Panc1 (cell line): Measurements from ENCODE around the gene ZNF672. TPM values are rescaled to one million over a fixed set of nuclear protein-coding genes. Genes with fewer than 3 reads are reported as not detected.
"Not testable (repeated sequence)": the region's sequence is repeated elsewhere in the genome, so short reads cannot be mapped to it uniquely, and the experiment has no call there.

Experiments
- ATAC-seq: fragments of 200-7000 bp; cut with Tn5 transposase; 2 replicates; pipeline ENCODE4 v1.9.1; 2020; ENCODE audit warnings: mild to moderate bottlenecking, moderate library complexity
- BruUV-seq: library from RNA; stranded (reverse); fragments of 400-500 nt; replicated peaks from 2 replicates; lab custom pipeline; 2021; lab: Mats Ljungman, UMichigan
- CTCF ChIA-PET: fragments of 300-600 bp; sonication (Branson Sonifier 250); formaldehyde crosslinking; loops from one replicate; lab custom pipeline; 2022; ENCODE audit warnings: antibody characterized with exemption; lab: Charles Lee
- POLR2A ChIA-PET: fragments of 300-600 bp; sonication (Branson Sonifier 250); formaldehyde crosslinking; loops from one replicate; lab custom pipeline; 2022; ENCODE audit warnings: antibody characterized with exemption; lab: Charles Lee
- DNase-seq: peaks from one replicate; pipeline ENCODE4 v3.0.0-alpha.2; 2010; ENCODE audit warnings: low read depth, low spot score
- H3K27ac ChIP-seq: 2 replicates; pipeline ENCODE4 v1.5.1; 2011; ENCODE audit warnings: mild to moderate bottlenecking, low read length, inconsistent platforms
- H3K27me3 ChIP-seq: fragments of 200-500 bp; sonication (Bioruptor generic); 2 replicates; pipeline ENCODE4 v1.6.0; 2014; ENCODE audit warnings: low read length, inconsistent platforms; ENCODE audit not compliant: control insufficient read depth, insufficient read depth
- H3K36me3 ChIP-seq: fragments of 200-500 bp; sonication (Bioruptor generic); 2 replicates; pipeline ENCODE4 v1.5.1; 2014; ENCODE audit warnings: inconsistent platforms, mild to moderate bottlenecking, low read length, moderate library complexity; ENCODE audit not compliant: control insufficient read depth, insufficient read depth
- H3K4me1 ChIP-seq: 2 replicates; pipeline ENCODE4 v1.5.1; 2011; ENCODE audit warnings: inconsistent platforms, mild to moderate bottlenecking, low read length, moderate library complexity; ENCODE audit not compliant: control insufficient read depth, insufficient read depth
- H3K4me3 ChIP-seq, 2 experiments: 2 replicates each; pipeline ENCODE4 v1.5.1; 2011 to 2012; ENCODE audit warnings: low read depth in 2 of 2, low read length in 2 of 2, mild to moderate bottlenecking in 2 of 2, inconsistent platforms in 1 of 2, moderate library complexity in 1 of 2
- H3K9me3 ChIP-seq: fragments of 200-500 bp; sonication (Bioruptor generic); 2 replicates; pipeline ENCODE4 v1.5.1; 2014; ENCODE audit warnings: low read depth, mild to moderate bottlenecking, inconsistent platforms, low read length, moderate library complexity; ENCODE audit not compliant: control insufficient read depth, insufficient read depth
- POLR2AphosphoS5 ChIP-seq: IDR thresholded peaks from 2 replicates; pipeline ENCODE4 v1.6.1; 2012; ENCODE audit warnings: mild to moderate bottlenecking, low read depth, low read length, moderate library complexity
- SIN3A ChIP-seq: IDR thresholded peaks from 2 replicates; pipeline ENCODE4 v1.6.1; 2012; ENCODE audit warnings: low read depth, mild to moderate bottlenecking, low read length, moderate library complexity, borderline replicate concordance; ENCODE audit not compliant: insufficient read depth
- TCF7L2 ChIP-seq: IDR thresholded peaks from 2 replicates; pipeline ENCODE4 v1.6.1; 2011; ENCODE audit warnings: mild to moderate bottlenecking, low read depth, low read length, inconsistent platforms
- in situ Hi-C: cut with HindIII; loops from 2 replicates; pipeline ENCODE4 v1.10.0; 2016; ENCODE audit warnings: low sequenced_read_pairs, low pct_unique_long_range_greater_than_20kb
- intact Hi-C: fragments of 100-400 bp; cut with micrococcal nuclease; formaldehyde crosslinking; loops from one replicate; pipeline ENCODE4 v1.10.0; 2022; ENCODE audit not compliant: unreplicated experiment
- total RNA-seq: library from RNA; stranded (reverse); gene quantifications from one replicate; pipeline ENCODE4 v1.2.1, GENCODE V29; 2021; ENCODE audit not compliant: unreplicated experiment
- TF ChIP-seq, protein P1 (sequence below): fragments of 450-650 bp; IDR thresholded peaks from 2 replicates; pipeline ENCODE4 v1.5.1; 2017; ENCODE audit warnings: mild to moderate bottlenecking
- TF ChIP-seq, protein P2 (sequence below), 2 experiments: IDR thresholded peaks; 2 replicates each; pipeline ENCODE4 v1.6.1; 2011 to 2012; ENCODE audit warnings: low read depth in 2 of 2, control low read depth in 1 of 2, low read length in 1 of 2, mild to moderate bottlenecking in 1 of 2, moderate library complexity in 1 of 2; ENCODE audit not compliant: insufficient read depth in 1 of 2

ZNF672 gene
- total RNA-seq, 1 experiment from 2014 or later = 36.2 TPM

GRCh38 chr1:248825909-248826760 lies 11.9 kb upstream of the ZNF672 start, which contains the start of gene SH3BP5L:
TSS of gene SH3BP5L (minus strand) at chr1:248825915. CDS start at chr1:248824935, 980 bp downstream.
- BruUV-seq = no TSS peak
- no peaks in the 10 kb centered on the region for H3K9me3 ChIP-seq
- H3K27me3 ChIP-seq = no peaks in the 10 kb centered on the region
- peaks cover 15% of the 10 kb centered on the region for H3K4me1 ChIP-seq
- intact Hi-C loops = no loop called here
- H3K36me3 ChIP-seq = no peaks in the 10 kb centered on the region
- H3K27ac ChIP-seq = peak within 1 kb of the TSS; percentile 99
- ATAC-seq (peak; percentile 95), DNase-seq (peak; percentile 89)
- TF ChIP-seq, protein P1, sequence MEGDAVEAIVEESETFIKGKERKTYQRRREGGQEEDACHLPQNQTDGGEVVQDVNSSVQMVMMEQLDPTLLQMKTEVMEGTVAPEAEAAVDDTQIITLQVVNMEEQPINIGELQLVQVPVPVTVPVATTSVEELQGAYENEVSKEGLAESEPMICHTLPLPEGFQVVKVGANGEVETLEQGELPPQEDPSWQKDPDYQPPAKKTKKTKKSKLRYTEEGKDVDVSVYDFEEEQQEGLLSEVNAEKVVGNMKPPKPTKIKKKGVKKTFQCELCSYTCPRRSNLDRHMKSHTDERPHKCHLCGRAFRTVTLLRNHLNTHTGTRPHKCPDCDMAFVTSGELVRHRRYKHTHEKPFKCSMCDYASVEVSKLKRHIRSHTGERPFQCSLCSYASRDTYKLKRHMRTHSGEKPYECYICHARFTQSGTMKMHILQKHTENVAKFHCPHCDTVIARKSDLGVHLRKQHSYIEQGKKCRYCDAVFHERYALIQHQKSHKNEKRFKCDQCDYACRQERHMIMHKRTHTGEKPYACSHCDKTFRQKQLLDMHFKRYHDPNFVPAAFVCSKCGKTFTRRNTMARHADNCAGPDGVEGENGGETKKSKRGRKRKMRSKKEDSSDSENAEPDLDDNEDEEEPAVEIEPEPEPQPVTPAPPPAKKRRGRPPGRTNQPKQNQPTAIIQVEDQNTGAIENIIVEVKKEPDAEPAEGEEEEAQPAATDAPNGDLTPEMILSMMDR = peak; percentile 90
- TF ChIP-seq SIN3A (0 out of 2 replicates have a peak, but pooled peaks have one; percentile 63), POLR2AphosphoS5 (peak; percentile 60), TCF7L2 (peak; percentile 83)
- TF ChIP-seq, protein P2, sequence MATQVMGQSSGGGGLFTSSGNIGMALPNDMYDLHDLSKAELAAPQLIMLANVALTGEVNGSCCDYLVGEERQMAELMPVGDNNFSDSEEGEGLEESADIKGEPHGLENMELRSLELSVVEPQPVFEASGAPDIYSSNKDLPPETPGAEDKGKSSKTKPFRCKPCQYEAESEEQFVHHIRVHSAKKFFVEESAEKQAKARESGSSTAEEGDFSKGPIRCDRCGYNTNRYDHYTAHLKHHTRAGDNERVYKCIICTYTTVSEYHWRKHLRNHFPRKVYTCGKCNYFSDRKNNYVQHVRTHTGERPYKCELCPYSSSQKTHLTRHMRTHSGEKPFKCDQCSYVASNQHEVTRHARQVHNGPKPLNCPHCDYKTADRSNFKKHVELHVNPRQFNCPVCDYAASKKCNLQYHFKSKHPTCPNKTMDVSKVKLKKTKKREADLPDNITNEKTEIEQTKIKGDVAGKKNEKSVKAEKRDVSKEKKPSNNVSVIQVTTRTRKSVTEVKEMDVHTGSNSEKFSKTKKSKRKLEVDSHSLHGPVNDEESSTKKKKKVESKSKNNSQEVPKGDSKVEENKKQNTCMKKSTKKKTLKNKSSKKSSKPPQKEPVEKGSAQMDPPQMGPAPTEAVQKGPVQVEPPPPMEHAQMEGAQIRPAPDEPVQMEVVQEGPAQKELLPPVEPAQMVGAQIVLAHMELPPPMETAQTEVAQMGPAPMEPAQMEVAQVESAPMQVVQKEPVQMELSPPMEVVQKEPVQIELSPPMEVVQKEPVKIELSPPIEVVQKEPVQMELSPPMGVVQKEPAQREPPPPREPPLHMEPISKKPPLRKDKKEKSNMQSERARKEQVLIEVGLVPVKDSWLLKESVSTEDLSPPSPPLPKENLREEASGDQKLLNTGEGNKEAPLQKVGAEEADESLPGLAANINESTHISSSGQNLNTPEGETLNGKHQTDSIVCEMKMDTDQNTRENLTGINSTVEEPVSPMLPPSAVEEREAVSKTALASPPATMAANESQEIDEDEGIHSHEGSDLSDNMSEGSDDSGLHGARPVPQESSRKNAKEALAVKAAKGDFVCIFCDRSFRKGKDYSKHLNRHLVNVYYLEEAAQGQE (IDR thresholded peaks at IDR 0.05; ENCODE audit: insufficient read depth in 1 of 2, low read depth in 2 of 2, low read length in 1 of 2) = no peak
- CTCF ChIA-PET = interaction anchor here (0.6 to 1.0 kb wide), 5 partner anchors 12 to 129 kb away, joined by 3 to 18 read pairs (median 4); partner anchors contain the start of gene ZNF672
- POLR2A ChIA-PET = interaction anchor here (0.6 to 0.7 kb wide), 5 partner anchors 11 to 1801 kb away, joined by 3 to 16 read pairs (median 7); no protein-coding TSS in a partner anchor
- in situ Hi-C loops = no loop called here
- peak within 1 kb of the TSS; percentile 85 to 87 for H3K4me3 ChIP-seq

DNA sequence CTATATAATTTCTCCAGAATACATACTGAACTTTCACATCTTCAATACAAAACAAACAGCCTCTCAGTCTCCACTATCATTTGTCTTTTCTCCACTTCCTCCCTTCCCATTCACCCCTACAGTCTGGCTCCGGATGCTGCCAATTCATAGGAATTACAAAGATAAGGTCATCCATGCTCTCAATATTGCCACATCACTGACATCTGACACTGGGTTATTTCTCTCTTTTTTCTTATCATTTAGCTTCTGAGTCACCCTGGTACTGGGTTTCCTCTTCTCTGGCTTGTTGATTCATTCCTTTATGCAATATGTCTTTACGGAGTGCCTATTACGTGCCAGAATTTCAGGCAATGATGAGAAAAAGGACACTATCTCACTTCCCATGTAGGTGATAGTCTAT lies 9.2 kb upstream of the ZNF672 start:
- ChIA-PET CTCF (no interaction called here), POLR2A (no interaction called here)
- no peak for DNase-seq
- ATAC-seq = no peak
- intact Hi-C loops (no loop called here), in situ Hi-C loops (no loop called here)
- TF ChIP-seq, protein P1 = no peak
- TF ChIP-seq TCF7L2 (no peak), SIN3A (no peak), POLR2AphosphoS5 (no peak)
- TF ChIP-seq, protein P2 (IDR thresholded peaks at IDR 0.05; ENCODE audit: insufficient read depth in 1 of 2, low read depth in 2 of 2, low read length in 1 of 2) = no peak
- Histone ChIP-seq H3K9me3 (no peaks in the 10 kb centered on the region), H3K4me1 (peaks cover 12% of the 10 kb centered on the region), H3K27ac (no peak overlapping the region), H3K36me3 (no peaks in the 10 kb centered on the region), H3K27me3 (no peaks in the 10 kb centered on the region), H3K4me3 (no peak overlapping the region)
- BruUV-seq = no TSS peak

- ATAC-seq, H3K4me1 ChIP-seq, CTCF ChIA-PET, H3K27me3 ChIP-seq, H3K9me3 ChIP-seq, H3K4me3 ChIP-seq, H3K27ac ChIP-seq, in situ Hi-C loops, DNase-seq, H3K36me3 ChIP-seq, POLR2A ChIA-PET, intact Hi-C loops, BruUV-seq: not testable (repeated sequence)
These were observed 7.4 kb upstream of the ZNF672 start for GRCh38 chr1:248830718-248831017.
